CD1c-positive myeloid dendritic cell (primary cell): ENCODE data around the gene SSMEM1.
"Not testable (repeated sequence)": the region's sequence is repeated elsewhere in the genome, so short reads cannot be mapped to it uniquely, and the experiment has no call there.

ENCODE experiments used
- DNase-seq: peaks from one replicate; pipeline ENCODE4 v3.0.0-alpha.2; 2016; ENCODE audit errors: extremely low spot score

Gene SSMEM1

GRCh38 chr7:130213828-130214227, 6.2 kb downstream of the SSMEM1 start:
- DNase-seq, result no peak

GRCh38 chr7:130216025-130216424, 8.4 kb downstream of the SSMEM1 start:
- DNase-seq, result no peak

GRCh38 chr7:130216750-130217149, 9.1 kb downstream of the SSMEM1 start:
- no peak for DNase-seq

GRCh38 chr7:130218806-130219620, 11.4 kb downstream of the SSMEM1 start:
- no peak for DNase-seq

- DNase-seq, result no peak
These were observed 12.2 kb downstream of the SSMEM1 start for GRCh38 chr7:130219871-130220270.

- DNase-seq, result no peak
These were observed 14.1 kb downstream of the SSMEM1 start for GRCh38 chr7:130221746-130222145.

- DNase-seq, result no peak
These were observed 16.0 kb downstream of the SSMEM1 start for GRCh38 chr7:130223646-130224045.

GRCh38 chr7:130224210-130224609, 16.6 kb downstream of the SSMEM1 start:
- DNase-seq, result no peak

GRCh38 chr7:130224923-130225322, 17.3 kb downstream of the SSMEM1 start:
- not testable (repeated sequence) for DNase-seq

- no peak for DNase-seq
These were observed 18.7 kb downstream of the SSMEM1 start for GRCh38 chr7:130226333-130226732.

GRCh38 chr7:130227883-130228575, 20.4 kb downstream of the SSMEM1 start:
- no peak for DNase-seq

- DNase-seq, result no peak
These were observed 21.3 kb downstream of the SSMEM1 start for GRCh38 chr7:130228840-130229502.

- DNase-seq, result not testable (repeated sequence)
These were observed 22.3 kb downstream of the SSMEM1 start for GRCh38 chr7:130229981-130230380.

GRCh38 chr7:130231792-130232191, 24.1 kb downstream of the SSMEM1 start:
- no peak for DNase-seq

GRCh38 chr7:130232209-130232608, 24.5 kb downstream of the SSMEM1 start:
- no peak for DNase-seq

GRCh38 chr7:130234078-130234477, 26.4 kb downstream of the SSMEM1 start:
- no peak for DNase-seq

- not testable (repeated sequence) for DNase-seq
These were observed 28.7 kb downstream of the SSMEM1 start for GRCh38 chr7:130236361-130236760.

GRCh38 chr7:130240240-130240639, 32.6 kb downstream of the SSMEM1 start:
- no peak for DNase-seq

GRCh38 chr7:130242198-130243014, 34.7 kb downstream of the SSMEM1 start:
- DNase-seq, result peak; percentile 47

- not testable (repeated sequence) for DNase-seq
These were observed 35.8 kb downstream of the SSMEM1 start for GRCh38 chr7:130243486-130243885.

GRCh38 chr7:130246491-130246890, 38.8 kb downstream of the SSMEM1 start:
- not testable (repeated sequence) for DNase-seq

- DNase-seq, result not testable (repeated sequence)
These were observed 41.2 kb downstream of the SSMEM1 start for GRCh38 chr7:130248842-130249241.
